GM21825 (cell line): ENCODE measurements around the gene MGMT.

Experiments used
- ATAC-seq: cut with Tn5 transposase; IDR thresholded peaks from one replicate; pipeline ENCODE4 v1.9.1; 2021; ENCODE audit warnings: mild to moderate bottlenecking, moderate library complexity; ENCODE audit not compliant: unreplicated experiment

The MGMT gene

DNA sequence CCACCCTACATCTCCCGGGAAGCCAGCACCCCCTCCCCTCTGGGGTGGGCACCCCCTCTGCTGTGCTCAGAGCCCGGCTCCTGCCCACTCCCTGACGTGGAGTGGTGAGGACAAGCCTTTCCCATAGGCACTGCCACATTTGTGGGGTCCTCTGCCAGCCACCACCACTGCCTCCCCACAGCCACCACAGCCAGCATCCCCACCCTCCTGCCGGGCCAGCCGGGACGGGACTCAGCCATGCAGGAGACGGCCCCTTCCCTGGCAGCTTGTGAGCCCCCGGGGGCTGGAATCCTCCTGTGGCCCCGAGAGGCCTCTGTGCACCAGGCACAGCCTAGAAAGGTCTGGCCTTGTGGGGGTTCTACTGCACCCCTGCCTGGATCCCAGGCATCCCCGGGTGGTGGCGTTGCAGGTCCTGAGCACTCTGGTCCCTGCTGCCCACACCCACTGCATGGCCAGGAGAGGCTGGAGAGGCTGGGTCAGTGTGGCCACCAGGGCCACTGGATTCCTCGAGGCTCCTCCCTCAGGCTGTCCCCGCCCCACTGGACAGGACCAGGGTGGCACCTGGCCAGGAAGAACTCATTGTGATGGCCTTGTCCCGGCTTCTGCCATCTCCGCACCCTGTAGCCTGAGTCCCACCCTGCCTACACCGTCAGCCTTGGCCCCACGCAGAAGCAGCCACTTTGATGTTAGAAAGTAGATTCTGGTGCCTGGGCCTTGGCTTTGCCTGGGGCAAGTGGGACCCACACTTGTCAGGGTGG is 349.0 kb downstream of the MGMT start:
- ATAC-seq, result no peak

- ATAC-seq, result no peak
Measured at GRCh38 chr10:129816656-129817045, 349.6 kb downstream of the MGMT start.
